ENCODE measurements around the gene CCT6A.

DNA sequence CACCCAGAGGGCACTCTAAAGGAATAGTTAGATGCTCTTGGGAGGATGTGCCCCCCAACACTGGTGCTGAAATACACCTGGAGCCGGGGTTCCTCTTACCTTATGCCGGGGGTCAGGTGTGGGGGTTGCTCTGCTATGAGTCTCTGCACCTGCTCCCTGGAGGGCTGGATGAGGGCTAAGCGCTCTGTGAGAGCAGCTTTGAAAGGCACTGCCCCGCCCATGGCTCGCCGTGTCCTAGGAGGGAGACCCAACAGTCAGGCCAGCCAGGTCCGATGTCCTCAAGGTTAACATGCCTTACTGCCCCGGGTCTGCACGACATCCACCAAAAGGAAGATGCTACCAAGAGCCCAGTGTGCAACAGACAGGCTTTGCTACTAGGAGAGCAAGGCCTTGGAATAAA lies 32.1 kb upstream of the CCT6A start:
- TF ChIP-seq, protein P1, sequence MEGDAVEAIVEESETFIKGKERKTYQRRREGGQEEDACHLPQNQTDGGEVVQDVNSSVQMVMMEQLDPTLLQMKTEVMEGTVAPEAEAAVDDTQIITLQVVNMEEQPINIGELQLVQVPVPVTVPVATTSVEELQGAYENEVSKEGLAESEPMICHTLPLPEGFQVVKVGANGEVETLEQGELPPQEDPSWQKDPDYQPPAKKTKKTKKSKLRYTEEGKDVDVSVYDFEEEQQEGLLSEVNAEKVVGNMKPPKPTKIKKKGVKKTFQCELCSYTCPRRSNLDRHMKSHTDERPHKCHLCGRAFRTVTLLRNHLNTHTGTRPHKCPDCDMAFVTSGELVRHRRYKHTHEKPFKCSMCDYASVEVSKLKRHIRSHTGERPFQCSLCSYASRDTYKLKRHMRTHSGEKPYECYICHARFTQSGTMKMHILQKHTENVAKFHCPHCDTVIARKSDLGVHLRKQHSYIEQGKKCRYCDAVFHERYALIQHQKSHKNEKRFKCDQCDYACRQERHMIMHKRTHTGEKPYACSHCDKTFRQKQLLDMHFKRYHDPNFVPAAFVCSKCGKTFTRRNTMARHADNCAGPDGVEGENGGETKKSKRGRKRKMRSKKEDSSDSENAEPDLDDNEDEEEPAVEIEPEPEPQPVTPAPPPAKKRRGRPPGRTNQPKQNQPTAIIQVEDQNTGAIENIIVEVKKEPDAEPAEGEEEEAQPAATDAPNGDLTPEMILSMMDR (IDR thresholded peaks at IDR 0.05) = no peak
- TF ChIP-seq EP300 (IDR thresholded peaks at IDR 0.05) = no peak
- no peak for TF ChIP-seq POLR2A (IDR thresholded peaks at IDR 0.05)

Measured in tibial nerve (tissue), 4 donors.